GM23248 (cell line): ENCODE measurements around the gene PATJ.

Source experiments
- EZH2 ChIP-seq: fragments of 200-600 bp; sonication (generic); IDR thresholded peaks from 2 replicates; pipeline ENCODE4 v1.6.1; 2018; ENCODE audit warnings: antibody characterized with exemption, mild to moderate bottlenecking; ENCODE audit not compliant: insufficient read depth, poor library complexity, severe bottlenecking
- EZH2phosphoT487 ChIP-seq: fragments of 200-600 bp; sonication (generic); IDR thresholded peaks from 2 replicates; pipeline ENCODE4 v1.6.1; 2018; ENCODE audit warnings: antibody characterized with exemption, moderate library complexity, mild to moderate bottlenecking, low read depth; ENCODE audit not compliant: insufficient read depth

DNA sequence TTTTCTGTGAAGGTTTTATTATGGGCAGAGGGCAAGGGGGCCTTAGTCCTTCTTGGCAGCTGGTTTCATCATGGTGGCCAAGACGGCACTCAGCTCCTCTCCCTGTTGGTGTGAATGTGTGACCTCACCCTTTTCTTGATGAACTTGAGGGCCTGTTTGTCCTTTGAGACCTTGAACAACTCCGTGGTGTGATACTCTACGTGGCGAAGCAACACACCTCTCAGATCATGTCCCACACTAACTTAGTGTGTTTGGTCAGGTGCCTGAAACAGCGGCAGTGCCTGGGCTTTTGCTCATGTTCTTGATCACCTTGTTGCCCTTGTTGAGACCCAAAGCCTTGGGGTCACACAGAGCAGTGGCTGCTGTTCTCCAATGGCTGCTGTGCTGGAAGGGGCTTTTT lies 465.8 kb downstream of the PATJ start:
- TF ChIP-seq EZH2phosphoT487 (no peak), EZH2 (no peak)
